Neuron (in vitro differentiated cells): ENCODE measurements around the gene TMEM231.
"Not testable (repeated sequence)": the region's sequence is repeated elsewhere in the genome, so short reads cannot be mapped to it uniquely, and the experiment has no call there.

Experiments
- H2AFZ ChIP-seq: one replicate; pipeline ENCODE4 v1.6.1; 2013; ENCODE audit warnings: low read depth, mild to moderate bottlenecking, inconsistent platforms, low read length, moderate library complexity
- H3K27me3 ChIP-seq: one replicate; pipeline ENCODE4 v1.6.1; 2013; ENCODE audit warnings: low read length; ENCODE audit not compliant: insufficient read depth
- H3K36me3 ChIP-seq: one replicate; pipeline ENCODE4 v1.6.1; 2013; ENCODE audit warnings: low read length; ENCODE audit not compliant: insufficient read depth
- H3K4me1 ChIP-seq: one replicate; pipeline ENCODE4 v1.6.1; 2013; ENCODE audit warnings: low read length; ENCODE audit not compliant: insufficient read depth
- H3K4me3 ChIP-seq: 2 replicates; pipeline ENCODE4 v1.5.1; 2013; ENCODE audit warnings: mild to moderate bottlenecking, low read length, moderate library complexity
- H3K9me3 ChIP-seq: one replicate; pipeline ENCODE4 v1.6.1; 2013; ENCODE audit warnings: low read length

TMEM231 gene, protein sequence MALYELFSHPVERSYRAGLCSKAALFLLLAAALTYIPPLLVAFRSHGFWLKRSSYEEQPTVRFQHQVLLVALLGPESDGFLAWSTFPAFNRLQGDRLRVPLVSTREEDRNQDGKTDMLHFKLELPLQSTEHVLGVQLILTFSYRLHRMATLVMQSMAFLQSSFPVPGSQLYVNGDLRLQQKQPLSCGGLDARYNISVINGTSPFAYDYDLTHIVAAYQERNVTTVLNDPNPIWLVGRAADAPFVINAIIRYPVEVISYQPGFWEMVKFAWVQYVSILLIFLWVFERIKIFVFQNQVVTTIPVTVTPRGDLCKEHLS

DNA sequence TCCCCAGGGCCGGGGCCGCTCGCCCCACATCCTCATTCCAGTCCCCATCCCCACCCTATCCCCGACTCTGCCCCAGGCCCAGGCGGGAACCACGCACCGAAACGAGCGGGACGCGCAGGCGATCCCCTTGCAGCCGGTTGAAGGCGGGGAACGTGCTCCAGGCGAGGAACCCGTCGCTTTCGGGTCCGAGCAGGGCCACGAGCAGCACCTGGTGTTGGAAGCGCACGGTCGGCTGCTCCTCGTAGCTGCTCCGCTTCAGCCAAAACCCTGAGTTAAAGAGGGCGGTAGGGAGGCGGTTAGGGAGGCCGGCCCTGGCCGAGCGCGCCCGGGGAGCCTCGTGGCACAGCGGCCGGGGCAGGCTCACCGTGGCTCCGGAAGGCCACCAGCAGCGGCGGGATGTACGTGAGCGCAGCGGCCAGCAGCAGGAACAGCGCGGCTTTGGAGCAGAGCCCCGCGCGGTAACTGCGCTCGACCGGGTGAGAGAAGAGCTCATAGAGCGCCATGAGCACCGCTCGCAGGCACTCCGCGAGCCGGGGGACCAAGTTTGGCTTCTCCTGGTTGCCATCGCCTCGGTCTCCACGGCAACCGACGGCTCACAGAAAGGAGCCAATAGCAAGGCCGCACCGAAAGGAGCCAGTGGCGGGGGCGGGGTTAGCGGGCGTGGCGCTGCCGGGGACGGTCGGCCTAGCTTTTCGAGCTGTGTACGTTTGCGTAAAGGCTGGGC lies at the start of gene TMEM231:
TSS of gene TMEM231 (minus strand) at position 546 of the 724 bp plus-strand sequence. CDS start at position 503, 43 bp downstream.
- no peaks in the 10 kb centered on the region for H3K36me3 ChIP-seq
- peak within 1 kb of the TSS; percentile 32 for H2AFZ ChIP-seq

DNA sequence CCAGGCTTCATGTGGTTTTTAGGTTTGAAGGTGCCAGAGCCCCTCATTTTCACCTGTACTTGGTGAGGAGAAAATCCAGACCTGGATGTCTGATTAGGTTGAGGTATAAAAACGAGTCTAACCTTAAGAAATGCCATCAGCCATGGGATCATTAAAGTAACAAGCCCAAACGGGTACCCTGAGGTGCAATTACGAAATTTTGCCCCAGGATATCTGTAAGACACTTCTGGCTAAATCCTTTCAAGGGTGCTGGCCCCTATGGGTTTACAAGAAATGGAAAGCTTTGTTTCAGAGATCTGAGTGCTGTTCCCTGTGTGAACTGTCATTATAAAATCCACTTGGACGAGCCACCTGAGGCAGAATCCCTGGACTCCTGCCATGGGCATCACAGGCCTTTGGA lies 47.2 kb upstream of the TMEM231 start:
- Histone ChIP-seq H3K27me3 (no peaks in the 10 kb centered on the region), H3K36me3 (peaks cover 74% of the 10 kb centered on the region), H2AFZ (no peak overlapping the region), H3K4me1 (no peaks in the 10 kb centered on the region), H3K4me3 (no peak overlapping the region), H3K9me3 (peaks cover 12% of the 10 kb centered on the region)

More for the DNA sequence above, at the start of gene TMEM231:
- Histone ChIP-seq H3K27me3 (no peaks in the 10 kb centered on the region), H3K9me3 (no peaks in the 10 kb centered on the region), H3K4me1 (peaks cover 23% of the 10 kb centered on the region), H3K4me3 (peak within 1 kb of the TSS; percentile 57)

DNA sequence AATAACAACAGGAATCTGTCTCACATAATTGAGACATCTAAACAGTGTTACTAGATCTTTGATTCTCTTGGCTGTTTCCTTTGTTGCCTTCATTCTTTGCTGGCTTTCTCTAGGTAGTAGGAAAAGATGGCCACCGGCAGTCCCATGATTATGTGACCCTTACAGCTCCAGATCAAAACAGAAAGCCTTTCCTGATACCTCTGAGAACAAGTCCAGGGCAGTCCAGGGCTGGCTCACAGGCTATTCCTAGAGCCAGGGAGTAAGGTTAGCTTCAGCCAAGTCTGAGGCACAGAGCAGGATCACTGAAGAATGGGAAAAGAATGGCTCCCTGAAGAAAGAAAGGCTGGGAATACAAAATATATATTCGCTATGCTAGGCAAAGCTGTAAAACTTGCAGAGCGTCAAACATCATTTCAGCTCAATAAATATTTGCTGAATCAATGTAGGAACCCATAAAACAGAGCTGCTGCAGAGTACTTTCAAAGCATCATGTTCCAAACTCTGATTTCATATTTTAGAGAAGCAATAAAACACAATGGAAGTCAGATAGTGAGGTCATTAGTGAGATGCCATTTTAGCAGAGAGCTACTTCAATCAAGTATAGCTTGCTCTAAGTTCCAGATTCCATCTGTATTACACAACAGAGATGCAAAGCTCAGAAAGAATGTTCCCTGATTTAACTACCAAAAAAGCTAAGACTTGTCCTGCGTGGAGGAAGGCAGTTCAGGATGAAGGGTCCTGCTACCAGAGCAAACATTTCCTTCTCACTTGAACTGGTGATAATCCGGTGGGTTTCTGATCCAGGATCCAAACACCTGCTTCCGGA lies 43.6 kb upstream of the TMEM231 start:
- Histone ChIP-seq H3K4me3 (no peak overlapping the region), H3K9me3 (peaks cover 14% of the 10 kb centered on the region), H3K27me3 (no peaks in the 10 kb centered on the region), H3K4me1 (peaks cover 4% of the 10 kb centered on the region), H3K36me3 (peaks cover 55% of the 10 kb centered on the region), H2AFZ (no peak overlapping the region)

DNA sequence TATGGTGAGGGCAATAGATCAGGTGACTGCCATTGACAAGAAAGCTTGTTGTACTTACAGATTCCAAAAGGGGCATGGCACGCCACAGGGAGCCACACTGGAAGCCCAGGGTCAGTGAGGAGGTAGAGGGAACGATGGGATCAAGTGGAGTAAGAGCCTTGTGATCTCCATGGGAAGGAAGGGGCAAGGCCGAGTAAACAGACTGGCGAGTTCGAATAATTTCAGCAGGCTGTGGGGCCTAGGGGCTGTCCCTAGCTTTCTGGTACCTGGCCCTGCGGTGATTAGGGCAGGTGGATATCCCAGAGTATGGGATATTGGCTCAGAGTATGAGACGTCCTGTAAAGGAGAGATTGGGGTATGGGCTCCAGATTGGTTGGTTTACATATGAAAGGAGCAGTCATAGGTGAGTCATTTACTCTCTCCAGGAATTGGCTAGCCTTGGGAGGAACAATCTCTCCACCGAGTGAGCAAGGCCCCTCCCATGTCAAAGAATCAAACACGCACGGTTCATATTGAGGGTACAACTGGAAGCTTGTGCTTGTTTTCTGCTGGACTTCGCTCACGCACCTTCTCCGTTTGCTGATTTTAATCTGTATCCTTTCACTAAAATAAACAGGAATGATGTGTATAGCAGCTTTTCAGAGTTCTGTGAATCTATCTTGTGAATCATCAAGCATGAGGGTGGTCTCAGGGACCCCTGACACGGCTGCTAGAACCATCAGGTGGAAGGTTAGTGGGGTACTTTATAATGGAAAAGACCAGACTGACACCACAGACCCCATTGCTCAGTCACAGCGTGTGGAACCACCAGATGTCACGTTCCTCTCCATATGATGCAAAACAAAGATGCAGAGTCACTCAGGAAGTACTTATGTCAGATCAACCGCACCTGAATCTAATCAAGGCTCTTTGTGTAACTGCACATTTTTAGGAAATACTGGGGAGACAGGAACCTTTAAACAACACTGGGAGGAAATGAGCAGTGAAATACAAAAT lies 38.1 kb upstream of the TMEM231 start:
- Histone ChIP-seq H3K36me3 (peaks cover 14% of the 10 kb centered on the region), H3K4me1 (peaks cover 8% of the 10 kb centered on the region), H3K27me3 (no peaks in the 10 kb centered on the region), H2AFZ (no peak overlapping the region), H3K9me3 (peaks cover 3% of the 10 kb centered on the region), H3K4me3 (no peak overlapping the region)

DNA sequence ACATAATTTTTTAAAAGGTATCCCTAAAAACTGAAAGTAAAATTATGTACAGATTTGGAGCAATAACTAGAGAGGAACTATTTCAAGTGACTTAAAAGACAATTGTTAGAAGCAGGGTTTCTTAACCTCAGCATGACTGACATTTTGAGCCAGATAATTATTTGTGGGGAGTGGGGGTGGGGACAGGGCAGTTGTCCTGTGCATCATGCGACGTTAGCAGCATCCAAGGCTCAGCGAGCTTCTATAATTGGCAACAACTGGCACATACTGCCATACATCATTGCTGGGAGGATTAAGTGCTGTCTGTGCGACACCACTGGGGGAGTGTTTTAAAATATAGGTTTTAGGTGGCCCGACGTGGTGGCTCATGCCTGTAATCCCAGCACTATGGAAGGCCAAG lies 37.3 kb upstream of the TMEM231 start:
- Histone ChIP-seq H3K27me3 (no peaks in the 10 kb centered on the region), H2AFZ (no peak overlapping the region), H3K4me1 (peaks cover 8% of the 10 kb centered on the region), H3K36me3 (peaks cover 13% of the 10 kb centered on the region), H3K4me3 (no peak overlapping the region), H3K9me3 (peaks cover 3% of the 10 kb centered on the region)

DNA sequence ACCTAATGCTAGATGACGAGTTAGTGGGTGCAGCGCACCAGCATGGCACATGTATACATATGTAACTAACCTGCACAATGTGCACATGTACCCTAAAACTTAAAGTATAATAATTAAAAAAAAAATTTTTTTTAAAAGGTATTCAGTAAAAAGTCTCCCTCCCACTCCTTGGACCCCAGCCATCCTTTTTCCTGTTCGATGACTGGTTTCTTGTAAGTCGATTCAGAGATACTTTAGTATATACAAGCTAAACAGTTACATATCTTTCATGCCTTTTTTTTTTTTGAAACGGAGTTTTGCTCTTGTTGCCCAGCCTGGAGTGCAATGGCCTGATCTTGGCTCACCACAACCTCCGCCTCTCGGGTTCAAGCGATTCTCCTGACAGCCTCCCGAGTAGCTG lies 35.9 kb upstream of the TMEM231 start:
- H3K27me3 ChIP-seq, H3K4me3 ChIP-seq, H2AFZ ChIP-seq, H3K9me3 ChIP-seq, H3K36me3 ChIP-seq, H3K4me1 ChIP-seq: not testable (repeated sequence)

DNA sequence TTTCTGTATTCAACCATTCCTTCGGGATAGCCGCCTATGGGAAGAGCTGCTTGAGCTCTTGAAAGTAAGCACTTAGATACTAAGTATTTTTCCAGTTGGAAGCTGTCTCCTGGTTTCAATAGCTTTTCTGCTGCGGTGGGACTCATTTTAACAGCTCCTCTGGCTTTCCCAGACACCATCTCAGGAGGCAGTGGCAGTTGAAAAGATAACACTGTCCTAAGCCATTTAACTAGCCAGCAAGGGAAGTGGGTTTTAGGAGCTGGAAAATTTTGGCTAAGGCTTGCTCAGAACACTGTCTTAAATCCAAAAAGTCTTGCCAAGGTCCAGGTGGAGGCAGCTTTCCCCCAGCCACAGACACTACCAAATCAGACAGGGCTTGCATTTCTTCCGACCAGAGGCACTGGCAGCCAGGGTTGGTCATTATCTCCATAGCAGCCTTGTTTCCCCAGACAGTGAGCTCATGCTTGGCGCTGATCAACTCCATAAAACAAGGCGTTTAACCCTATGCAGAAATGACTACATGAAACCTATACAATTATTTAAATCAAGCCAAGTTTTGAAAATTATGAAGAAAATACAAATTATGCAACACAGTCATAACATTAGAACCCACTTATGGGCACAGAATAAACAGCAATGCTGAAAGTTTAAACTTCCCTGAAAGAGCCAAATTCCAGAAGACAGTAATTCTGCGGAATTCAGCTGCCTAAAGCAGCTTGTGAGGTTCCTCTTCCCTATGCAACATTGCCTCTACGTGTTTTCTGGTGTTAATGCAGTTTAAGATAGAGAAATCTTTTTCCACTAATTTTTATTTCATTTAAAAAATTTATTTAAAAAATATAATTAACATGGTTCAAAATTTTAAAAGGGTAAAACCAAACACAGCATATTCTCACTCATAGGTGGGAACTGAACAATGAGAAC lies 35.1 kb upstream of the TMEM231 start:
- Histone ChIP-seq H3K36me3 (peaks cover 8% of the 10 kb centered on the region), H3K4me3 (no peak overlapping the region), H3K9me3 (no peaks in the 10 kb centered on the region), H3K4me1 (peaks cover 8% of the 10 kb centered on the region), H2AFZ (no peak overlapping the region), H3K27me3 (no peaks in the 10 kb centered on the region)

DNA sequence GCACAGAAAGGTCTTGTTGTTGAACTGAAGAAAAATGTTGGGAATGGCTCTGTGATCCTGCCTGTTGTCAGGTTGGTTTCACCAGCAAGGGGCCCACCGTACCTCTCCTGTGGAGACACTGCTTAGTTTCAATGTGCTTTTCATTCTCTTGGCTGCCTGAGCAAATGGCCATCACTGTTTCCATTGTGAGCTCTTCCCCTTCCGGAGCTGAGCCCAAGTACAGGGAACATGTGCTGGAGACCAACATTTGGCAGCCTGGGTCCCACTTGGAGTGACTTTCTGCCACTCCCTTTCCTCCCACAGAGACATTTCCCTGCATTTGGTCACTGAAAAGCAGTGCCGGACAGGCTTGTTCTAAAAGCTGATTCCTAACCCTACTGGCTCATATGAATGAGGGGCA lies 33.3 kb upstream of the TMEM231 start:
- H3K4me1 ChIP-seq, result peaks cover under 1% of the 10 kb centered on the region

DNA sequence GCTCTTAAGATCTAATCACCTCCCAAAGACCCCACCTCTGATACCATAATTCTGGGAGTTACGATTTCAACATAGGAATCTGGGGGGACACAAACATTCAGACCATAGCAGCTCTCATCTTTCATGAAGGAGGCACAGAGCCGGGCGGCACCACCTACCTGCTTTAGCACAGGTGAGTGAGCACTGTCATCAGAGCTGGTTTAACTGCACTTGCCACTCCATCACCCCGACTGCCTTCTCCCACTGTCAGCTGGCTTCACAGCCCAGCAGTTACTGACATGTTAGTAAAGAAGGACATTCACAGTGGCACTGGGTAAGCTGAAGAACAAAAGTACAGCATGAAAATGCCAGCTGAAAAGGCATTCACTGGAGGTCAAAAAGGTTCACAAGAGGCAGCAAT lies 32.7 kb upstream of the TMEM231 start:
- Histone ChIP-seq H2AFZ (no peak overlapping the region), H3K36me3 (peaks cover 8% of the 10 kb centered on the region), H3K4me1 (no peaks in the 10 kb centered on the region), H3K9me3 (no peaks in the 10 kb centered on the region), H3K27me3 (no peaks in the 10 kb centered on the region), H3K4me3 (no peak overlapping the region)

More for the DNA sequence above, 33.3 kb upstream of the TMEM231 start:
- Histone ChIP-seq H3K4me3 (no peak overlapping the region), H3K36me3 (peaks cover 8% of the 10 kb centered on the region), H3K27me3 (no peaks in the 10 kb centered on the region), H3K9me3 (no peaks in the 10 kb centered on the region), H2AFZ (no peak overlapping the region)

DNA sequence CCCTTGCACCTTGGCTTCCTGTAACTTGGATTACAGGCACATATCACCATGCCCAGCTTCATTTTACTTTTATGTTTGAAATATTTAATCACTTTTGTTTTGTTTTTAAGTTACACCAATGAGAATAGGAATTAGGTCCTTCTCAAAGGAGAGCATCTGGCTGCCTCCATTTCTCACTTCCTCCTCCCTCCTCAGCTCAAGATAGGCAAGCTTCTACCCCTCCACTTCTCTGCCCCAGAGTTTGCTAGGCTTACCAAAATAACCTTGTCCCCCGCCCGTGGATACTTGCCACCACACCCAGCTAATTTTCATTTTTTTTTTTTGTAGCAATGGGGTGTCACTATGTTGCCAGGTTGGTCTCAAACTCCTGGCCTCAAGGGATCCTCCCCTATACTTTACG lies 28.1 kb upstream of the TMEM231 start:
- Histone ChIP-seq H2AFZ (no peak overlapping the region), H3K4me3 (no peak overlapping the region), H3K36me3 (peaks cover 19% of the 10 kb centered on the region), H3K4me1 (peaks cover 8% of the 10 kb centered on the region), H3K9me3 (no peaks in the 10 kb centered on the region), H3K27me3 (no peaks in the 10 kb centered on the region)

DNA sequence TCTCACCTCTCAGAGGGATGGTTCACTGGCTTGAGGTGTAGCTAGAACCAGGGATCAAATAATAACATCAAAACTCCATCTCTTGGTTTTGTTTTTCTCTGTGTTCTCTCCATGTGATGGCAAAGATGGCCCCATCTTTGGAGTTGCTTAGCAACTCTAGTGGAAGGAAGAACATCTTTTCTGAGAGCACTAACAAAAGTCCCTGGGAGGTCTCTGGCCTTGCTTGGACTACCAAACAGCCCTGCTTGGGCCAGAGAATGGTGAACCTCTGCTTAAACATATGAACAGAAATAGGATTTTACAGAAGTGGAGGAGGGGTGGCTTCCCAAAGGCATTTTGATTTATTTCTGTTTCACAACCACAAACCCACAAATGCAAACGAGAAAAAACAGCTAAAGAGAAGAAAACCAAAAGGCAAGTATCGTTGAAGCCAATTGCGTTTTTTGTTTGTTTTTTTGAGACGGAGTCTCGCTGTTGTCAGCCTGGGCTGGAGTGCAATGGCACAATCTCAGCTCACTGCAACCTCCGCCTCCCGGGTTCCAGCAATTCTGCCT lies 23.3 kb upstream of the TMEM231 start:
- Histone ChIP-seq H3K36me3 (peaks cover 52% of the 10 kb centered on the region), H3K4me1 (peaks cover 14% of the 10 kb centered on the region), H3K9me3 (no peaks in the 10 kb centered on the region), H3K4me3 (no peak overlapping the region), H2AFZ (no peak overlapping the region), H3K27me3 (no peaks in the 10 kb centered on the region)
